SK-N-SH (cell line): ENCODE results near the gene PAQR7.

ENCODE experiments used
- RAD21 ChIP-seq: IDR thresholded peaks from 2 replicates; pipeline ENCODE4 v1.6.1; 2012; ENCODE audit warnings: mild to moderate bottlenecking, low read length
- RXRA ChIP-seq: IDR thresholded peaks from 2 replicates; pipeline ENCODE4 v1.4.0; 2012; ENCODE audit warnings: low read depth, mild to moderate bottlenecking, borderline replicate concordance
- YY1 ChIP-seq: IDR thresholded peaks from 2 replicates; pipeline ENCODE4 v1.4.0; 2012; ENCODE audit warnings: low read depth, mild to moderate bottlenecking
- TF ChIP-seq, protein P1 (sequence below): fragments of 200-600 bp; sonication (generic); IDR thresholded peaks from 2 replicates; pipeline ENCODE4 v1.6.1; 2017; ENCODE audit warnings: antibody characterized with exemption, mild to moderate bottlenecking, moderate library complexity
- TF ChIP-seq, protein P2 (sequence below): IDR thresholded peaks from 2 replicates; pipeline ENCODE4 v1.6.1; 2012; ENCODE audit warnings: mild to moderate bottlenecking, low read depth, low read length, moderate library complexity
- TF ChIP-seq, protein P3 (sequence below): IDR thresholded peaks from 2 replicates; pipeline ENCODE4 v1.4.0; 2012; ENCODE audit warnings: low read depth, borderline replicate concordance

DNA sequence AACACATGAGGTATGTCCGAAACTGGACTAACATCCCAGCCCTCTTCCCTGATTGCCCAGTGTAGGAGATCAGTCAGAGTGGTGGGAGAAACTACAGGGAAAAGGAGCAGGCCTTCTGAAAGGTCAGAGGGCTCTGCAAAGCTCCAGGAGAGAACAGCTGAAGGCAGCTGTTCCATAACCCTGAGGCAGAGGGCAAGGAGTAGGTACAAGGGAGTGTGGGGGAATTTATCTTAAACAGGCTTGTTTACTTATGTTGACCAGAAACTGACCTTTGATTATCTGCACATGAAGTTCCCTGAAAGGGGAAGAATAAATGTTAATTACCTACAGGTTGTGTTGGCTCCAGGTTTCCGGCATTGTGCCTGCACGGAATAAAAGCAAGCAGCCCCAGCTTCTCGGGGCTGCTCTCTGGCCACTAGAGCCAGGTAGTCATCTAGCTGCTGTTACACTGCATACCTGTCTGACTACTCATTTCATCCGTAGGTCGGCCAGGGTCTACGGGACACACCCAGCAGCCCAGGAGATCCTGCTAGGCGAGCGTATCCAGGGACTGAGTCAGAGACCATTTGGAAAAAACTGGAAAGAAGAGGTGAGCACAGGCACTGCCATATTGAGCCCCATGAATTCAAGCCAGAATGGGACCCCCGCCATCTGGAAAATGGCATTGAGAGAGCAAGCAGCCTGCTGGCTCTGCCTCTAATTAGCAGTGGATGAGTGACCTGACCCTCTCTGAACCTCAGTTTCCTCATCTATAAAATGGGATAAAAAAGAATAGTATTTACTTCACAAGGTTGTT is 14.9 kb upstream of the PAQR7 start:
- TF ChIP-seq RXRA (no peak), RAD21 (no peak), YY1 (no peak)
- TF ChIP-seq, protein P1, sequence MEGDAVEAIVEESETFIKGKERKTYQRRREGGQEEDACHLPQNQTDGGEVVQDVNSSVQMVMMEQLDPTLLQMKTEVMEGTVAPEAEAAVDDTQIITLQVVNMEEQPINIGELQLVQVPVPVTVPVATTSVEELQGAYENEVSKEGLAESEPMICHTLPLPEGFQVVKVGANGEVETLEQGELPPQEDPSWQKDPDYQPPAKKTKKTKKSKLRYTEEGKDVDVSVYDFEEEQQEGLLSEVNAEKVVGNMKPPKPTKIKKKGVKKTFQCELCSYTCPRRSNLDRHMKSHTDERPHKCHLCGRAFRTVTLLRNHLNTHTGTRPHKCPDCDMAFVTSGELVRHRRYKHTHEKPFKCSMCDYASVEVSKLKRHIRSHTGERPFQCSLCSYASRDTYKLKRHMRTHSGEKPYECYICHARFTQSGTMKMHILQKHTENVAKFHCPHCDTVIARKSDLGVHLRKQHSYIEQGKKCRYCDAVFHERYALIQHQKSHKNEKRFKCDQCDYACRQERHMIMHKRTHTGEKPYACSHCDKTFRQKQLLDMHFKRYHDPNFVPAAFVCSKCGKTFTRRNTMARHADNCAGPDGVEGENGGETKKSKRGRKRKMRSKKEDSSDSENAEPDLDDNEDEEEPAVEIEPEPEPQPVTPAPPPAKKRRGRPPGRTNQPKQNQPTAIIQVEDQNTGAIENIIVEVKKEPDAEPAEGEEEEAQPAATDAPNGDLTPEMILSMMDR, result no peak
- TF ChIP-seq, protein P2, sequence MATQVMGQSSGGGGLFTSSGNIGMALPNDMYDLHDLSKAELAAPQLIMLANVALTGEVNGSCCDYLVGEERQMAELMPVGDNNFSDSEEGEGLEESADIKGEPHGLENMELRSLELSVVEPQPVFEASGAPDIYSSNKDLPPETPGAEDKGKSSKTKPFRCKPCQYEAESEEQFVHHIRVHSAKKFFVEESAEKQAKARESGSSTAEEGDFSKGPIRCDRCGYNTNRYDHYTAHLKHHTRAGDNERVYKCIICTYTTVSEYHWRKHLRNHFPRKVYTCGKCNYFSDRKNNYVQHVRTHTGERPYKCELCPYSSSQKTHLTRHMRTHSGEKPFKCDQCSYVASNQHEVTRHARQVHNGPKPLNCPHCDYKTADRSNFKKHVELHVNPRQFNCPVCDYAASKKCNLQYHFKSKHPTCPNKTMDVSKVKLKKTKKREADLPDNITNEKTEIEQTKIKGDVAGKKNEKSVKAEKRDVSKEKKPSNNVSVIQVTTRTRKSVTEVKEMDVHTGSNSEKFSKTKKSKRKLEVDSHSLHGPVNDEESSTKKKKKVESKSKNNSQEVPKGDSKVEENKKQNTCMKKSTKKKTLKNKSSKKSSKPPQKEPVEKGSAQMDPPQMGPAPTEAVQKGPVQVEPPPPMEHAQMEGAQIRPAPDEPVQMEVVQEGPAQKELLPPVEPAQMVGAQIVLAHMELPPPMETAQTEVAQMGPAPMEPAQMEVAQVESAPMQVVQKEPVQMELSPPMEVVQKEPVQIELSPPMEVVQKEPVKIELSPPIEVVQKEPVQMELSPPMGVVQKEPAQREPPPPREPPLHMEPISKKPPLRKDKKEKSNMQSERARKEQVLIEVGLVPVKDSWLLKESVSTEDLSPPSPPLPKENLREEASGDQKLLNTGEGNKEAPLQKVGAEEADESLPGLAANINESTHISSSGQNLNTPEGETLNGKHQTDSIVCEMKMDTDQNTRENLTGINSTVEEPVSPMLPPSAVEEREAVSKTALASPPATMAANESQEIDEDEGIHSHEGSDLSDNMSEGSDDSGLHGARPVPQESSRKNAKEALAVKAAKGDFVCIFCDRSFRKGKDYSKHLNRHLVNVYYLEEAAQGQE, result no peak
- TF ChIP-seq, protein P3, sequence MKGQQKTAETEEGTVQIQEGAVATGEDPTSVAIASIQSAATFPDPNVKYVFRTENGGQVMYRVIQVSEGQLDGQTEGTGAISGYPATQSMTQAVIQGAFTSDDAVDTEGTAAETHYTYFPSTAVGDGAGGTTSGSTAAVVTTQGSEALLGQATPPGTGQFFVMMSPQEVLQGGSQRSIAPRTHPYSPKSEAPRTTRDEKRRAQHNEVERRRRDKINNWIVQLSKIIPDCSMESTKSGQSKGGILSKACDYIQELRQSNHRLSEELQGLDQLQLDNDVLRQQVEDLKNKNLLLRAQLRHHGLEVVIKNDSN, result no peak
